ENCODE results near the gene MS4A10.

MS4A10 gene

DNA sequence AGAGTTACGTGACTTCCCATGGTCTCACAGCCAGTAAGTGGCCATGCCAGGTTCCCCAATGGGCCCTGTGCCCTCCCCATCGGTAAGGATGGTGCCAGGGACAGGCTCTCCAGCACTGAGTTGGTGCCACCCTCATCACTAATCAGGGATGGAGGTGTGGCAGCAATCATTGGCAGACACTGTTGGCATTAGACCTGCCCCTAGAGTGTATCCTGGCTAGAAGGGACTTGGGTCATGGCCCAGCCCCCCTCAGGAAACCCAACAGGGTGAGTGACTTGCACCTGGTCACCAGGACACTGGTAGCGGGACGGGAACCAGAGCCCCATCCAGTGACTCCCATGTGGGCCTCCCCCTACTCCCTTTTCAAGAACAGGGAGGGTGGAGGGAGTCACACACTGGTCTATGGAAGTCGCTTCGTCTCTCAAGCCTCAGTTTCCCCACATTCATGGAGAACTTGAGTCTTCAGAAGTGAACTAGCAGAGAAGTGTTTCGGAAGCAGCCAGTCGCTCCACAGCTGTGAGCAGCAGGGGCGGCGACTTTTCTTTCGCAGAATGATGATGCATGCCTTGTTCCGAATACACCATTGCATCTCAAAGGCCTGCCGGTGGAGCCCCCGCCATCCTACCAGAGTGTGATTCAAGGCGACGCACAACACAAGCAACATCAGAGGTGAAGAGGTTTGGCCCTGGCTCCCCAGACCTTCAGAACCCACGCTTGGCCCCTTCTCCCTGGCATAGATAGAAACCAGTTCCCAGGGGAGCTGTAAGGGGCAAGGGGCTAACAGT lies 12.9 kb downstream of the MS4A10 start:
- Histone ChIP-seq H3K9me3 (ENCODE audit: insufficient read depth, low read length, severe bottlenecking) (peaks cover 2% of the 10 kb centered on the region), H3K9ac (ENCODE audit: low read depth, low read length) (no peak overlapping the region), H3K4me1 (ENCODE audit: insufficient read depth, low read length) (no peaks in the 10 kb centered on the region), H3K79me2 (ENCODE audit: insufficient read depth, low read length) (no peaks in the 10 kb centered on the region), H4K20me1 (ENCODE audit: insufficient read depth, low read length) (no peaks in the 10 kb centered on the region), H3K4me3 (ENCODE audit: low read depth in 1 of 2, low read length in 2 of 2) (no peak overlapping the region), H3K27me3 (ENCODE audit: insufficient read depth, low read length, poor library complexity) (no peaks in the 10 kb centered on the region), H3K4me2 (ENCODE audit: insufficient read depth, low read length) (no peak overlapping the region), H3K27ac (ENCODE audit: low read length) (no peak overlapping the region), H2AFZ (ENCODE audit: low read depth, low read length) (no peak overlapping the region), H3K36me3 (ENCODE audit: insufficient read depth, low read length) (no peaks in the 10 kb centered on the region)
- DNase-seq: no peak
- no peak for ATAC-seq (ENCODE audit: insufficient read depth, low read depth)
- TF ChIP-seq, protein P1, sequence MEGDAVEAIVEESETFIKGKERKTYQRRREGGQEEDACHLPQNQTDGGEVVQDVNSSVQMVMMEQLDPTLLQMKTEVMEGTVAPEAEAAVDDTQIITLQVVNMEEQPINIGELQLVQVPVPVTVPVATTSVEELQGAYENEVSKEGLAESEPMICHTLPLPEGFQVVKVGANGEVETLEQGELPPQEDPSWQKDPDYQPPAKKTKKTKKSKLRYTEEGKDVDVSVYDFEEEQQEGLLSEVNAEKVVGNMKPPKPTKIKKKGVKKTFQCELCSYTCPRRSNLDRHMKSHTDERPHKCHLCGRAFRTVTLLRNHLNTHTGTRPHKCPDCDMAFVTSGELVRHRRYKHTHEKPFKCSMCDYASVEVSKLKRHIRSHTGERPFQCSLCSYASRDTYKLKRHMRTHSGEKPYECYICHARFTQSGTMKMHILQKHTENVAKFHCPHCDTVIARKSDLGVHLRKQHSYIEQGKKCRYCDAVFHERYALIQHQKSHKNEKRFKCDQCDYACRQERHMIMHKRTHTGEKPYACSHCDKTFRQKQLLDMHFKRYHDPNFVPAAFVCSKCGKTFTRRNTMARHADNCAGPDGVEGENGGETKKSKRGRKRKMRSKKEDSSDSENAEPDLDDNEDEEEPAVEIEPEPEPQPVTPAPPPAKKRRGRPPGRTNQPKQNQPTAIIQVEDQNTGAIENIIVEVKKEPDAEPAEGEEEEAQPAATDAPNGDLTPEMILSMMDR (IDR thresholded peaks at IDR 0.05; ENCODE audit: borderline replicate concordance, extremely low read depth, low read length, poor library complexity, severe bottlenecking): no peak
- no peak for TF ChIP-seq EZH2 (IDR thresholded peaks at IDR 0.05; ENCODE audit: borderline replicate concordance, low read depth, low read length, severe bottlenecking)

GRCh38 chr11:60798631-60799030 lies 13.5 kb downstream of the MS4A10 start:
- Histone ChIP-seq H3K27ac (ENCODE audit: low read length) (no peak overlapping the region), H3K4me3 (ENCODE audit: low read depth in 1 of 2, low read length in 2 of 2) (no peak overlapping the region), H3K9me3 (ENCODE audit: insufficient read depth, low read length, severe bottlenecking) (no peaks in the 10 kb centered on the region), H3K27me3 (ENCODE audit: insufficient read depth, low read length, poor library complexity) (no peaks in the 10 kb centered on the region), H3K79me2 (ENCODE audit: insufficient read depth, low read length) (no peaks in the 10 kb centered on the region), H3K9ac (ENCODE audit: low read depth, low read length) (no peak overlapping the region), H3K4me2 (ENCODE audit: insufficient read depth, low read length) (no peak overlapping the region), H3K36me3 (ENCODE audit: insufficient read depth, low read length) (no peaks in the 10 kb centered on the region), H4K20me1 (ENCODE audit: insufficient read depth, low read length) (no peaks in the 10 kb centered on the region), H2AFZ (ENCODE audit: low read depth, low read length) (no peak overlapping the region), H3K4me1 (ENCODE audit: insufficient read depth, low read length) (no peaks in the 10 kb centered on the region)
- ATAC-seq (ENCODE audit: insufficient read depth, low read depth) (no peak), DNase-seq (no peak)
- TF ChIP-seq, protein P1 (IDR thresholded peaks at IDR 0.05; ENCODE audit: borderline replicate concordance, extremely low read depth, low read length, poor library complexity, severe bottlenecking): no peak
- no peak for TF ChIP-seq EZH2 (IDR thresholded peaks at IDR 0.05; ENCODE audit: borderline replicate concordance, low read depth, low read length, severe bottlenecking)

- Histone ChIP-seq H3K4me1 (ENCODE audit: insufficient read depth, low read length) (no peaks in the 10 kb centered on the region), H3K9ac (ENCODE audit: low read depth, low read length) (no peak overlapping the region), H3K36me3 (ENCODE audit: insufficient read depth, low read length) (no peaks in the 10 kb centered on the region), H3K9me3 (ENCODE audit: insufficient read depth, low read length, severe bottlenecking) (no peaks in the 10 kb centered on the region), H4K20me1 (ENCODE audit: insufficient read depth, low read length) (no peaks in the 10 kb centered on the region), H3K4me3 (ENCODE audit: low read depth in 1 of 2, low read length in 2 of 2) (no peak overlapping the region), H3K79me2 (ENCODE audit: insufficient read depth, low read length) (no peaks in the 10 kb centered on the region), H2AFZ (ENCODE audit: low read depth, low read length) (no peak overlapping the region), H3K4me2 (ENCODE audit: insufficient read depth, low read length) (no peak overlapping the region), H3K27me3 (ENCODE audit: insufficient read depth, low read length, poor library complexity) (no peaks in the 10 kb centered on the region), H3K27ac (ENCODE audit: low read length) (no peak overlapping the region)
- TF ChIP-seq, protein P1 (IDR thresholded peaks at IDR 0.05; ENCODE audit: borderline replicate concordance, extremely low read depth, low read length, poor library complexity, severe bottlenecking): no peak
- no peak for TF ChIP-seq EZH2 (IDR thresholded peaks at IDR 0.05; ENCODE audit: borderline replicate concordance, low read depth, low read length, severe bottlenecking)
- DNase-seq (no peak), ATAC-seq (ENCODE audit: insufficient read depth, low read depth) (no peak)
These were observed 16.1 kb downstream of the MS4A10 start for GRCh38 chr11:60801194-60801593.

Data from DND-41 (cell line).